HepG2 (cell line): ENCODE results near the gene CDCP2. TPM values are rescaled to one million over a fixed set of nuclear protein-coding genes. Genes with fewer than 3 reads are reported as not detected.

ENCODE experiments used
- ATAC-seq: fragments of 200-7000 bp; cut with Tn5 transposase; 3 replicates; pipeline ENCODE4 v1.9.1; 2020; ENCODE audit warnings: mild to moderate bottlenecking, moderate library complexity
- BruUV-seq: library from RNA; stranded (reverse); fragments of 400-500 nt; replicated peaks from 2 replicates; lab custom pipeline; 2021; lab: Mats Ljungman, UMichigan
- CTCF ChIA-PET: fragments of 300-600 bp; formaldehyde crosslinking; extraction: SDS; loops from one replicate; lab custom pipeline; 2021; ENCODE audit warnings: low total read pairs, inconsistent platforms, low intra/inter-chr PET ratio; lab: Yijun Ruan, JAX
- POLR2A ChIA-PET: fragments of 350-600 bp; sonication (Branson Sonifier 250); formaldehyde crosslinking; loops from one replicate; lab custom pipeline; 2020; ENCODE audit warnings: antibody characterized with exemption, inconsistent platforms; lab: Yijun Ruan, JAX
- DNase-seq: peaks from one replicate; pipeline ENCODE4 v3.0.0-alpha.2; 2015; ENCODE audit warnings: low spot score
- FAIRE-seq: peaks from 3 replicates; lab custom pipeline; 2011; peaks lifted over from hg19 to GRCh38; lab: Jason Lieb, UNC
- H2AFZ ChIP-seq: one replicate; pipeline ENCODE4 v1.6.1; 2011; ENCODE audit warnings: low read length, inconsistent platforms
- H3K27ac ChIP-seq: fragments of 300-600 bp; 3 replicates; pipeline ENCODE4 v1.8.0; 2011; ENCODE audit warnings: mixed run types, mild to moderate bottlenecking, mixed read lengths, low read length, inconsistent platforms; ENCODE audit not compliant: insufficient read depth; ENCODE audit errors: extremely low read length
- H3K27me3 ChIP-seq, 2 experiments: fragments of 200-600 bp in 1 of 2; 2 replicates in 1 of 2; 3 replicates in 1 of 2; pipeline versions ENCODE4 v1.6.0 to v1.8.0; 2011; ENCODE audit warnings: low read length in 2 of 2, mild to moderate bottlenecking in 2 of 2, moderate library complexity in 2 of 2, inconsistent platforms in 1 of 2; ENCODE audit not compliant: insufficient read depth in 2 of 2, control insufficient read depth in 1 of 2
- H3K36me3 ChIP-seq, 2 experiments: fragments of 200-600 bp in 1 of 2; replicated peaks in 1 of 2; 2 replicates in 1 of 2; 3 replicates in 1 of 2; pipeline versions ENCODE4 v1.5.1 to v1.8.0; 2011; ENCODE audit warnings: low read length in 2 of 2, inconsistent platforms in 1 of 2; ENCODE audit not compliant: insufficient read depth in 2 of 2, control insufficient read depth in 1 of 2
- H3K4me1 ChIP-seq: 2 replicates; pipeline ENCODE4 v1.5.1; 2012; ENCODE audit warnings: low read length, inconsistent platforms; ENCODE audit not compliant: insufficient read depth
- H3K4me2 ChIP-seq: 2 replicates; pipeline ENCODE4 v1.6.0; 2011; ENCODE audit warnings: low read depth, low read length, inconsistent platforms
- H3K4me3 ChIP-seq, 3 experiments: fragments of 200-600 bp in 1 of 3; sonication (generic), shearing (Covaris generic) in 1 of 3; replicated peaks in 1 of 3; 2 replicates each; pipeline ENCODE4 v1.5.1; 2011 to 2016; ENCODE audit warnings: low read length in 3 of 3, inconsistent platforms in 2 of 3, low read depth in 2 of 3, mild to moderate bottlenecking in 2 of 3, control low read depth in 1 of 3, mixed read lengths in 1 of 3; ENCODE audit not compliant: insufficient read depth in 1 of 3
- H3K79me2 ChIP-seq: one replicate; pipeline ENCODE4 v1.6.1; 2011; ENCODE audit warnings: low read length, inconsistent platforms; ENCODE audit not compliant: insufficient read depth
- H3K9ac ChIP-seq: 2 replicates; pipeline ENCODE4 v1.6.0; 2011; ENCODE audit warnings: mild to moderate bottlenecking, low read depth, low read length, inconsistent platforms; ENCODE audit not compliant: insufficient read depth
- H3K9me3 ChIP-seq: 2 replicates; pipeline ENCODE4 v1.5.1; 2012; ENCODE audit warnings: mild to moderate bottlenecking, low read length
- H4K20me1 ChIP-seq: 2 replicates; pipeline ENCODE4 v1.6.0; 2011; ENCODE audit warnings: inconsistent platforms, mild to moderate bottlenecking, low read length, moderate library complexity; ENCODE audit not compliant: insufficient read depth
- CEBPB ChIP-seq: IDR thresholded peaks from 2 replicates; pipeline ENCODE4 v1.6.1; 2011; ENCODE audit warnings: low read depth, low read length, improper control_type of control experiment, borderline replicate concordance
- HDAC2 ChIP-seq: sonication (generic); formaldehyde crosslinking; IDR thresholded peaks from 2 replicates; pipeline ENCODE4 v1.4.0; 2020; ENCODE audit warnings: missing genetic modification reagents
- KLF16 ChIP-seq, 2 experiments: sonication (generic) in 1 of 2; formaldehyde crosslinking in 1 of 2; IDR thresholded peaks; 2 replicates each; pipeline versions ENCODE4 v1.6.1 to v1.8.0; 2016 to 2023; ENCODE audit warnings: missing genetic modification reagents in 2 of 2, missing compliant biosample characterization in 1 of 2
- PITX1 ChIP-seq: sonication (generic); formaldehyde crosslinking; IDR thresholded peaks from 2 replicates; pipeline ENCODE4 v1.5.1; 2020; ENCODE audit warnings: mild to moderate bottlenecking, missing genetic modification reagents
- POLR2A ChIP-seq, 2 experiments: IDR thresholded peaks; 2 replicates each; pipeline ENCODE4 v1.6.1; 2011; ENCODE audit warnings: low read depth in 2 of 2, low read length in 2 of 2, mild to moderate bottlenecking in 1 of 2, moderate library complexity in 1 of 2; ENCODE audit not compliant: insufficient read depth in 1 of 2
- SKI ChIP-seq: fragments of 450-650 bp; IDR thresholded peaks from one replicate; pipeline ENCODE4 v1.6.1; 2018; ENCODE audit warnings: mild to moderate bottlenecking; ENCODE audit not compliant: partially characterized antibody
- SMARCE1 ChIP-seq: fragments of 450-650 bp; IDR thresholded peaks from 2 replicates; pipeline ENCODE4 v1.6.1; 2017; ENCODE audit warnings: borderline replicate concordance
- TFDP2 ChIP-seq: sonication (generic); formaldehyde crosslinking; IDR thresholded peaks from 2 replicates; pipeline ENCODE4 v1.4.0; 2020; ENCODE audit warnings: missing genetic modification reagents
- XRCC5 ChIP-seq: fragments of 200-400 bp; formaldehyde crosslinking; optimal IDR thresholded peaks from 2 replicates; pipeline ENCODE3; 2017; ENCODE audit warnings: mild to moderate bottlenecking, low read length
- ZNF572 ChIP-seq: sonication (generic); formaldehyde crosslinking; IDR thresholded peaks from 2 replicates; pipeline ENCODE4 v1.5.1; 2020; ENCODE audit warnings: mild to moderate bottlenecking, missing genetic modification reagents
- ZSCAN25 ChIP-seq: sonication (generic); formaldehyde crosslinking; IDR thresholded peaks from 2 replicates; pipeline ENCODE4 v1.8.0; 2022; ENCODE audit warnings: mild to moderate bottlenecking, missing genetic modification reagents
- WGBS: methylation state at CpG from one replicate; pipeline ENCODE4 v1.1.6; 2017; ENCODE audit warnings: low lambda C conversion rate; 5-methylcytosine and 5-hydroxymethylcytosine counted together
- in situ Hi-C: cut with HindIII; loops from 2 replicates; pipeline ENCODE4 v1.10.0; 2017; ENCODE audit warnings: low pct_unique_long_range_greater_than_20kb; ENCODE audit not compliant: extremely low pct_ligation_motif_present
- intact Hi-C: fragments of 100-400 bp; cut with micrococcal nuclease; formaldehyde crosslinking; loops from one replicate; pipeline ENCODE4 v1.10.0; 2022; ENCODE audit not compliant: unreplicated experiment
- polyA plus RNA-seq, 8 experiments: library from polyadenylated mRNA; depleted of rRNA in 3 of 8; stranded (reverse) in 7 of 8; unstranded in 1 of 8; fragments of >200 nt; fragmentation: Illumina TruSeq in 4 of 8; extraction: Trizol in 4 of 8; gene quantifications; 2 replicates each; pipeline versions ENCODE4 v1.2.1 to v1.2.3, GENCODE V29; 2011 to 2016; ENCODE audit warnings: low read depth in 4 of 8, missing spikeins in 1 of 8, mixed read lengths in 1 of 8; ENCODE audit not compliant: insufficient read depth in 1 of 8
- total RNA-seq, 5 experiments: library from RNA; depleted of rRNA; stranded (reverse); fragments of >200 nt; fragmentation: Illumina TruSeq; extraction: Trizol; gene quantifications; 2 replicates each; pipeline ENCODE4 v1.2.3, GENCODE V29; 2016; ENCODE audit warnings: low read depth in 1 of 5
- TF ChIP-seq, protein P1 (sequence below): sonication (generic); formaldehyde crosslinking; IDR thresholded peaks from 2 replicates; pipeline ENCODE4 v1.8.0; 2022; ENCODE audit warnings: mild to moderate bottlenecking, missing genetic modification reagents
- TF ChIP-seq, protein P2 (sequence below): sonication (generic); formaldehyde crosslinking; IDR thresholded peaks from 2 replicates; pipeline ENCODE4 v1.5.1; 2020; ENCODE audit warnings: mild to moderate bottlenecking, missing genetic modification reagents, moderate library complexity

Gene CDCP2
- total and polyA plus RNA-seq, 2 of the 13 experiments (the other 11 are each of a cell fraction or from before 2014, with no cell fraction given) = not detected

- peaks cover 0 to 1% of the 10 kb centered on the region in 2 experiments; a peak in 2 of 5 replicates for H3K27me3 ChIP-seq
- no peak overlapping the region for H2AFZ ChIP-seq
- no peaks in the 10 kb centered on the region for H3K9me3 ChIP-seq
- no peaks in the 10 kb centered on the region for H4K20me1 ChIP-seq
- H3K36me3 ChIP-seq = no peaks in the 10 kb centered on the region
- 27% methylated on average over 18 of the region's 19 CpGs for WGBS
- in situ Hi-C loops (no loop called here), intact Hi-C loops (no loop called here)
- peak overlapping the region in 1 of 3 experiments; percentile 11; a peak in 1 of 6 replicates for H3K4me3 ChIP-seq
- no peaks in the 10 kb centered on the region for H3K79me2 ChIP-seq
- no peak overlapping the region for H3K27ac ChIP-seq
- BruUV-seq = no TSS peak
- peak; percentile 94 for ATAC-seq
- POLR2A ChIA-PET = no interaction called here
- peak overlapping the region; percentile 45 for H3K4me2 ChIP-seq
- peak; percentile 84 for FAIRE-seq
- peak; percentile 68 for DNase-seq
- CTCF ChIA-PET = no interaction called here
- no peak overlapping the region for H3K9ac ChIP-seq
- H3K4me1 ChIP-seq = peaks cover 11% of the 10 kb centered on the region
- TF ChIP-seq SMARCE1 = no peak
- TF ChIP-seq, protein P1, sequence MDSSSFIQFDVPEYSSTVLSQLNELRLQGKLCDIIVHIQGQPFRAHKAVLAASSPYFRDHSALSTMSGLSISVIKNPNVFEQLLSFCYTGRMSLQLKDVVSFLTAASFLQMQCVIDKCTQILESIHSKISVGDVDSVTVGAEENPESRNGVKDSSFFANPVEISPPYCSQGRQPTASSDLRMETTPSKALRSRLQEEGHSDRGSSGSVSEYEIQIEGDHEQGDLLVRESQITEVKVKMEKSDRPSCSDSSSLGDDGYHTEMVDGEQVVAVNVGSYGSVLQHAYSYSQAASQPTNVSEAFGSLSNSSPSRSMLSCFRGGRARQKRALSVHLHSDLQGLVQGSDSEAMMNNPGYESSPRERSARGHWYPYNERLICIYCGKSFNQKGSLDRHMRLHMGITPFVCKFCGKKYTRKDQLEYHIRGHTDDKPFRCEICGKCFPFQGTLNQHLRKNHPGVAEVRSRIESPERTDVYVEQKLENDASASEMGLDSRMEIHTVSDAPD (CRISPR knock-in tag) = 0 out of 2 replicates have a peak, but pooled peaks have one; percentile 25
- peak; percentile 23 for TF ChIP-seq SKI
- peak; percentile 50 for TF ChIP-seq XRCC5
- peak; percentile 96 for TF ChIP-seq CEBPB
- 0 out of 2 replicates have a peak, but pooled peaks have one; percentile 20 for TF ChIP-seq ZNF572 (CRISPR knock-in tag)
- TF ChIP-seq ZSCAN25 (CRISPR knock-in tag) = peak; percentile 70; the same call in 1 of the 2 replicates
- TF ChIP-seq HDAC2 (CRISPR knock-in tag) = 0 out of 2 replicates have a peak, but pooled peaks have one; percentile 24
- 0 out of 4 replicates have a peak, but pooled peaks of 1 of the 2 experiments have one; percentile 19 for TF ChIP-seq POLR2A (IDR thresholded peaks at IDR 0.05; ENCODE audit: insufficient read depth in 1 of 2, low read depth in 2 of 2, low read length in 2 of 2)
- no peak for TF ChIP-seq KLF16 (CRISPR knock-in tag; IDR thresholded peaks at IDR 0.05)
- TF ChIP-seq, protein P2, sequence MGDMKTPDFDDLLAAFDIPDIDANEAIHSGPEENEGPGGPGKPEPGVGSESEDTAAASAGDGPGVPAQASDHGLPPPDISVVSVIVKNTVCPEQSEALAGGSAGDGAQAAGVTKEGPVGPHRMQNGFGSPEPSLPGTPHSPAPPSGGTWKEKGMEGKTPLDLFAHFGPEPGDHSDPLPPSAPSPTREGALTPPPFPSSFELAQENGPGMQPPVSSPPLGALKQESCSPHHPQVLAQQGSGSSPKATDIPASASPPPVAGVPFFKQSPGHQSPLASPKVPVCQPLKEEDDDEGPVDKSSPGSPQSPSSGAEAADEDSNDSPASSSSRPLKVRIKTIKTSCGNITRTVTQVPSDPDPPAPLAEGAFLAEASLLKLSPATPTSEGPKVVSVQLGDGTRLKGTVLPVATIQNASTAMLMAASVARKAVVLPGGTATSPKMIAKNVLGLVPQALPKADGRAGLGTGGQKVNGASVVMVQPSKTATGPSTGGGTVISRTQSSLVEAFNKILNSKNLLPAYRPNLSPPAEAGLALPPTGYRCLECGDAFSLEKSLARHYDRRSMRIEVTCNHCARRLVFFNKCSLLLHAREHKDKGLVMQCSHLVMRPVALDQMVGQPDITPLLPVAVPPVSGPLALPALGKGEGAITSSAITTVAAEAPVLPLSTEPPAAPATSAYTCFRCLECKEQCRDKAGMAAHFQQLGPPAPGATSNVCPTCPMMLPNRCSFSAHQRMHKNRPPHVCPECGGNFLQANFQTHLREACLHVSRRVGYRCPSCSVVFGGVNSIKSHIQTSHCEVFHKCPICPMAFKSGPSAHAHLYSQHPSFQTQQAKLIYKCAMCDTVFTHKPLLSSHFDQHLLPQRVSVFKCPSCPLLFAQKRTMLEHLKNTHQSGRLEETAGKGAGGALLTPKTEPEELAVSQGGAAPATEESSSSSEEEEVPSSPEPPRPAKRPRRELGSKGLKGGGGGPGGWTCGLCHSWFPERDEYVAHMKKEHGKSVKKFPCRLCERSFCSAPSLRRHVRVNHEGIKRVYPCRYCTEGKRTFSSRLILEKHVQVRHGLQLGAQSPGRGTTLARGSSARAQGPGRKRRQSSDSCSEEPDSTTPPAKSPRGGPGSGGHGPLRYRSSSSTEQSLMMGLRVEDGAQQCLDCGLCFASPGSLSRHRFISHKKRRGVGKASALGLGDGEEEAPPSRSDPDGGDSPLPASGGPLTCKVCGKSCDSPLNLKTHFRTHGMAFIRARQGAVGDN (CRISPR knock-in tag) = peak; percentile 26; the same call in 1 of the 2 replicates
- TF ChIP-seq PITX1 = peak; percentile 86; the same call in 1 of the 2 replicates
- TF ChIP-seq TFDP2 (CRISPR knock-in tag) = 0 out of 2 replicates have a peak, but pooled peaks have one; percentile 33
These were observed 987 bp upstream of the CDCP2 start for GRCh38 chr1:54153535-54154439.
